B cell (primary cell): ENCODE results near the gene CPLANE2.

Experiments
- CTCF ChIP-seq: fragments of 200-600 bp; IDR thresholded peaks from one replicate; pipeline ENCODE4 v1.8.0; 2022; ENCODE audit warnings: antibody characterized with exemption, mild to moderate bottlenecking
- EZH2 ChIP-seq: IDR thresholded peaks from 2 replicates; pipeline ENCODE4 v1.6.1; 2012; ENCODE audit warnings: borderline replicate concordance, low read depth, mild to moderate bottlenecking, moderate library complexity, low read length; ENCODE audit not compliant: insufficient read depth, poor library complexity, severe bottlenecking

- TF ChIP-seq CTCF: no peak
- TF ChIP-seq EZH2: no peak
Observed at GRCh38 chr1:16248007-16248436, 11.0 kb upstream of the CPLANE2 start.
